K562 (cell line): Measurements from ENCODE around the gene CTCFL. TPM values are rescaled to one million over a fixed set of nuclear protein-coding genes. Genes with fewer than 3 reads are reported as not detected.
"Not testable (repeated sequence)": the region's sequence is repeated elsewhere in the genome, so short reads cannot be mapped to it uniquely, and the experiment has no call there.

Experiments used
- ATAC-seq: fragments of 200-7000 bp; cut with Tn5 transposase; 3 replicates; pipeline ENCODE4 v1.9.1; 2020; ENCODE audit warnings: moderate library complexity
- BruUV-seq: library from RNA; stranded (reverse); fragments of 400-500 nt; replicated peaks from 2 replicates; lab custom pipeline; 2021; lab: Mats Ljungman, UMichigan
- CTCF ChIA-PET: fragments of 300-600 bp; formaldehyde crosslinking; extraction: SDS; loops from one replicate; lab custom pipeline; 2021; ENCODE audit warnings: low intra/inter-chr PET ratio; lab: Yijun Ruan, JAX
- POLR2A ChIA-PET: fragments of 300-600, 350-650 bp; sonication (Branson Sonifier 250); formaldehyde crosslinking; extraction: SDS; loops from one replicate; lab custom pipeline; 2021; ENCODE audit warnings: antibody characterized with exemption, inconsistent platforms; lab: Yijun Ruan, JAX
- DNase-seq, 4 experiments: peaks; one replicate each; pipeline versions ENCODE4 v3.0.0 to v3.0.0-alpha.2; 2011 to 2018; ENCODE audit warnings: low spot score in 3 of 4, mixed read lengths in 3 of 4; ENCODE audit errors: extremely low read depth in 1 of 4
- FAIRE-seq: peaks from 2 replicates; lab custom pipeline; 2011; peaks lifted over from hg19 to GRCh38; lab: Jason Lieb, UNC
- H2AFZ ChIP-seq: 2 replicates; pipeline ENCODE4 v1.6.0; 2011; ENCODE audit warnings: low read depth, low read length, control low read depth, inconsistent platforms
- H3K27ac ChIP-seq: fragments of 200-600 bp; 3 replicates; pipeline ENCODE4 v1.8.0; 2011; ENCODE audit warnings: low read depth, mild to moderate bottlenecking, control low read depth, inconsistent platforms, low read length, moderate library complexity, mixed read lengths; ENCODE audit errors: extremely low read depth
- H3K27me3 ChIP-seq, 2 experiments: fragments of 300-600 bp in 1 of 2; 2 replicates in 1 of 2; 3 replicates in 1 of 2; pipeline versions ENCODE4 v1.6.0 to v1.8.0; 2011; ENCODE audit warnings: inconsistent platforms in 2 of 2, low read length in 2 of 2, mild to moderate bottlenecking in 1 of 2, mixed read lengths in 1 of 2, moderate library complexity in 1 of 2; ENCODE audit not compliant: control insufficient read depth in 2 of 2, insufficient read depth in 2 of 2
- H3K36me3 ChIP-seq: fragments of 300-600 bp; 3 replicates; pipeline ENCODE4 v1.8.0; 2011; ENCODE audit warnings: mild to moderate bottlenecking, low read length, inconsistent platforms; ENCODE audit not compliant: control insufficient read depth, insufficient read depth
- H3K4me1 ChIP-seq, 2 experiments: fragments of 200-600 bp in 1 of 2; replicated peaks in 1 of 2; 2 replicates in 1 of 2; 3 replicates in 1 of 2; pipeline versions ENCODE4 v1.5.1 to v1.8.0; 2011; ENCODE audit warnings: inconsistent platforms in 2 of 2, low read length in 2 of 2, mild to moderate bottlenecking in 1 of 2, mixed read lengths in 1 of 2, moderate library complexity in 1 of 2; ENCODE audit not compliant: control insufficient read depth in 2 of 2, insufficient read depth in 2 of 2
- H3K4me2 ChIP-seq: 2 replicates; pipeline ENCODE4 v1.6.1; 2011; ENCODE audit warnings: low read length, control low read depth, inconsistent platforms, mixed read lengths; ENCODE audit not compliant: insufficient read depth
- H3K4me3 ChIP-seq: fragments of 200-600 bp; sonication (generic), shearing (Covaris generic); 2 replicates; pipeline ENCODE4 v1.5.1; 2016; ENCODE audit warnings: control low read depth, inconsistent platforms
- H3K79me2 ChIP-seq: fragments of 200-600 bp; 3 replicates; pipeline ENCODE4 v1.8.0; 2011; ENCODE audit warnings: low read length, inconsistent platforms; ENCODE audit not compliant: control insufficient read depth, insufficient read depth
- H3K9ac ChIP-seq, 2 experiments: 2 replicates each; pipeline versions ENCODE4 v1.6.0 to v1.6.1; 2011; ENCODE audit warnings: low read depth in 2 of 2, low read length in 2 of 2, control low read depth in 1 of 2, inconsistent platforms in 1 of 2, mild to moderate bottlenecking in 1 of 2, mixed read lengths in 1 of 2; ENCODE audit not compliant: insufficient read depth in 1 of 2
- H3K9me1 ChIP-seq: one replicate; pipeline ENCODE4 v1.6.0; 2011; ENCODE audit warnings: inconsistent platforms, mild to moderate bottlenecking, low read length, moderate library complexity; ENCODE audit not compliant: control insufficient read depth, insufficient read depth
- H3K9me3 ChIP-seq: replicated peaks from 2 replicates; pipeline ENCODE4 v1.5.1; 2011; ENCODE audit warnings: low read depth, low read length, inconsistent platforms; ENCODE audit not compliant: control insufficient read depth, insufficient read depth
- H4K20me1 ChIP-seq: replicated peaks from 2 replicates; pipeline ENCODE4 v1.6.1; 2011; ENCODE audit warnings: low read length, inconsistent platforms, mixed read lengths; ENCODE audit not compliant: control insufficient read depth, insufficient read depth
- E2F3 ChIP-seq: fragments of 250-450 bp; sonication (Bioruptor Pico); IDR thresholded peaks from 2 replicates; pipeline ENCODE4 v1.4.0; 2020; ENCODE audit warnings: mild to moderate bottlenecking
- PTRF ChIP-seq: fragments of 450-650 bp; IDR thresholded peaks from 2 replicates; pipeline ENCODE4 v1.6.1; 2016; ENCODE audit warnings: mild to moderate bottlenecking, missing genetic modification characterization, missing compliant biosample characterization
- RBM25 ChIP-seq: fragments of 200-400 bp; formaldehyde crosslinking; IDR thresholded peaks from 2 replicates; pipeline ENCODE4 v1.6.1; 2018; ENCODE audit warnings: low read length, low read depth, moderate library complexity; ENCODE audit not compliant: severe bottlenecking
- SAFB2 ChIP-seq: fragments of 200-400 bp; formaldehyde crosslinking; IDR thresholded peaks from 2 replicates; pipeline ENCODE4 v1.6.1; 2018; ENCODE audit warnings: borderline replicate concordance, low read length, low read depth, moderate library complexity; ENCODE audit not compliant: severe bottlenecking
- TRIM24 ChIP-seq, 2 experiments: fragments of 450-650 bp; IDR thresholded peaks; 2 replicates each; pipeline ENCODE4 v1.6.1; 2016
- WHSC1 ChIP-seq: IDR thresholded peaks from one replicate; pipeline ENCODE4 v1.6.1; 2012; ENCODE audit warnings: low read length, control low read depth, inconsistent platforms
- WGBS: fragments of 100-300 bp; shearing (Covaris generic); methylation state at CpG from one replicate; pipeline ENCODE4 v1.1.6; 2016; ENCODE audit warnings: low coverage, mixed read lengths; ENCODE audit not compliant: insufficient coverage; ENCODE audit errors: missing lambda C conversion rate; 5-methylcytosine and 5-hydroxymethylcytosine counted together
- in situ Hi-C: fragments of 300-500 bp; cut with MboI; formaldehyde crosslinking; loops from 4 replicates; pipeline ENCODE4 v1.15.0; 2018; ENCODE audit warnings: inconsistent platforms, mixed read lengths
- intact Hi-C: fragments of 100-400 bp; cut with micrococcal nuclease; formaldehyde crosslinking; loops from 2 replicates; pipeline ENCODE4 v1.14.2; 2022
- polyA plus RNA-seq, 8 experiments: library from polyadenylated mRNA; depleted of rRNA in 4 of 8; stranded (reverse) in 5 of 8; unstranded in 3 of 8; fragments of >200 nt; fragmentation: Nextera tagmentation in 2 of 8; fragmentation: Illumina TruSeq in 1 of 8; extraction: Ambion mirVana in 2 of 8; extraction: Trizol in 1 of 8; gene quantifications; 2 replicates each; pipeline versions ENCODE4 v1.2.1 to v1.2.3, GENCODE V29; 2011 to 2014; ENCODE audit warnings: inconsistent platforms in 1 of 8, missing spikeins in 1 of 8
- total RNA-seq, 7 experiments: library from RNA; depleted of rRNA in 6 of 7; stranded (reverse); fragments of >200 nt in 6 of 7; fragmentation: Illumina TruSeq in 2 of 7; extraction: Trizol in 2 of 7; gene quantifications; 2 replicates each; pipeline versions ENCODE4 v1.2.1 to v1.2.3, GENCODE V29; 2011 to 2021; ENCODE audit warnings: low replicate concordance in 1 of 7

CTCFL gene
- total and polyA plus RNA-seq, 9 of the 15 experiments (the other 6 are each of a cell fraction or from before 2014, with no cell fraction given), result 42.4 to 188 (median 111) TPM

DNA sequence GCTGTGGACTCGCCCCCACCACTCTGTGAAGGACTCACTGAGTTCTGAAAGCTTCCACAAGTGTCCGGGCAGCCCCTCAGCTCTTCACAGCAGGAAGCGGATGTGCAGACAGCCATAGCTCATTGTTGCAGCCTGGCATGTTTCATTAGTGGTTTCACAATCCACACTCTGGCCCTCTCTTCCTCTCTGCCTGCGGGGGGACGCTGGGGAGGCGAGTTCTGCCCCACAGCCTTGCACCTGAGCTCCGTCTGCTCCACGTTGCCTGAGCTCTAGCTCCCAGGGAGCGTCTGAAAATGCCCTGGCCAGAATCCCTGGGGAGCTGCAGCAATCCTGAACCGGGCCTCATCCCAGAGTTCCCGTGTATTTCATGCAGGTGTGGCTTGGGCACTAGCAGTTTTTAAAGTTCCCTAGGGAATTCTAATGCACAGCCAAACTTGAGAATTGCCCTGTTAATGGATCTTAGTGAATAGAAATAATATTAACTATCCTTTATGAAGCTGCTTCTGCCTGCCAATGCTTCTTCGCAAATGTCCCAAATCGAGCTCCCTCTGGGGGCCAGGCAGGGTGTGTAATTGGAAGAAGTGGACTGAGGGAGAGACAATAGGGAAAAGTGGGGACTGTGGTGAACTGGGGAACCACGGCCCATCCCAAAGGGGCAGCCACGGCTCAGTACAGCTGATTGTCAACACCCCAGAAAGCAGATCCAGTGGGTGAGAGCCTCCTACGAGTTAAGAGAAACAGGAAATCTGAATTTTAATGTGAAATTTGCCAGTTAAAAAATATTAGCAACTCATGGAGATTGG lies 51.5 kb downstream of the CTCFL start (continued):
- TF ChIP-seq RBM25 (peak; percentile 62), WHSC1 (no peak), E2F3 (no peak), PTRF (tag) (no peak), SAFB2 (no peak)

DNA sequence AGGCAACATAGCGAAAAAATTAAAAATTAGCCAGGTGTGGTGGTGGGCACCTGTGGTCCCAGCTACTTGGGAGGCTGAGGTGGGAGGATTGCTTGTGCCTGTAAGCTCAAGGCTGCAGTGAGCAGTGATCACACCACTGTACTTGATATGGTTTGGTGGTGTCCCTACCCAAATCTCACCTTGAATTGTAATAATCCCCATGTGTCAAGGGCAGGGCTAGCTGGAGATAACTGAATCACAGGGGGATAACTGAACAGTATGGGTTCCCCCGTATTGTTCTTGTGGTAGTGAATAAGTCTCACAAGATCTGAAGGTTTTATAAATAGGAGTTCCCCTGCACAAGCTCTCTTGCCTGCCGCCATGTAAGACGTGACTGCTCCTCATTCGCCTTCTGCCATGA lies 52.5 kb downstream of the CTCFL start:
- H3K36me3 ChIP-seq, CTCF ChIA-PET, in situ Hi-C loops, H3K9me1 ChIP-seq, H3K79me2 ChIP-seq, H3K9ac ChIP-seq, H3K4me3 ChIP-seq, ATAC-seq, BruUV-seq, H3K27ac ChIP-seq, FAIRE-seq, DNase-seq, H3K9me3 ChIP-seq, H2AFZ ChIP-seq, H3K27me3 ChIP-seq, intact Hi-C loops, H4K20me1 ChIP-seq, H3K4me2 ChIP-seq: not testable (repeated sequence)
- peaks cover 8 to 33% of the 10 kb centered on the region in 2 experiments; a peak in 4 of 5 replicates for H3K4me1 ChIP-seq
- POLR2A ChIA-PET, result interaction anchor here (0.6 to 1.0 kb wide), 3 partner anchors 21 to 87 kb away, joined by 3 to 4 read pairs (median 3); no protein-coding TSS in a partner anchor
- peak in 1 of 2 experiments; percentile 24; a peak in 1 of 4 replicates for TF ChIP-seq TRIM24 (IDR thresholded peaks at IDR 0.05)
- 70% methylated on average over 5 of the region's 5 CpGs for WGBS
